ENCODE measurements around the gene AURKB.
"Not testable (repeated sequence)": the region's sequence is repeated elsewhere in the genome, so short reads cannot be mapped to it uniquely, and the experiment has no call there.

AURKB gene

GRCh38 chr17:8209907-8210760 is at the start of gene AURKB:
Gene AURKB (minus strand): TSS chr17:8210575. CDS start chr17:8210224, 351 bp downstream.
- peak; percentile 98 for DNase-seq

GRCh38 chr17:8257801-8258200 is 47.4 kb upstream of the AURKB start:
- no peak for DNase-seq

GRCh38 chr17:8256691-8257090 is 46.3 kb upstream of the AURKB start:
- no peak for DNase-seq

- DNase-seq = no peak
Measured at GRCh38 chr17:8256291-8256690, 45.9 kb upstream of the AURKB start.

- DNase-seq = no peak
Measured at GRCh38 chr17:8255499-8255898, 45.1 kb upstream of the AURKB start.

GRCh38 chr17:8254881-8255280 is 44.5 kb upstream of the AURKB start:
- DNase-seq = no peak

- DNase-seq = no peak
Measured at GRCh38 chr17:8253801-8254200, 43.4 kb upstream of the AURKB start.

- not testable (repeated sequence) for DNase-seq
Measured at GRCh38 chr17:8251411-8251810, 41.0 kb upstream of the AURKB start.

- no peak for DNase-seq
Measured at GRCh38 chr17:8249621-8250500, 39.5 kb upstream of the AURKB start.

GRCh38 chr17:8248751-8249607 is 38.6 kb upstream of the AURKB start, which contains the start of gene PFAS:
Gene PFAS (plus strand): TSS chr17:8249289. CDS start chr17:8253938, 4,649 bp downstream.
- DNase-seq = peak; percentile 92

GRCh38 chr17:8244768-8245167 is 34.4 kb upstream of the AURKB start:
- DNase-seq = no peak

- no peak for DNase-seq
Measured at GRCh38 chr17:8243827-8244226, 33.5 kb upstream of the AURKB start.

- no peak for DNase-seq
Measured at GRCh38 chr17:8237886-8238285, 27.5 kb upstream of the AURKB start.

GRCh38 chr17:8237175-8237574 is 26.8 kb upstream of the AURKB start:
- DNase-seq = no peak

GRCh38 chr17:8235676-8236075 is 25.3 kb upstream of the AURKB start:
- DNase-seq = no peak

- DNase-seq = no peak
Measured at GRCh38 chr17:8234361-8235270, 24.2 kb upstream of the AURKB start.

- DNase-seq = no peak
Measured at GRCh38 chr17:8231701-8232100, 21.3 kb upstream of the AURKB start.

- no peak for DNase-seq
Measured at GRCh38 chr17:8227238-8227581, 16.8 kb upstream of the AURKB start.

GRCh38 chr17:8226536-8227237 is 16.3 kb upstream of the AURKB start:
- DNase-seq = peak; percentile 93

GRCh38 chr17:8225813-8226535 is 15.6 kb upstream of the AURKB start:
- peak; percentile 87 for DNase-seq

Data from fibroblast of skin of right biceps (primary cell).